ENCODE measurements around the gene ZNF888.
"Not testable (repeated sequence)": the region's sequence is repeated elsewhere in the genome, so short reads cannot be mapped to it uniquely, and the experiment has no call there.

- not testable (repeated sequence) for TF ChIP-seq CTCF (IDR thresholded peaks at IDR 0.05); POLR2A (IDR thresholded peaks at IDR 0.05; ENCODE audit: low read depth); POLR2AphosphoS5 (IDR thresholded peaks at IDR 0.05)
Observed at GRCh38 chr19:52944703-52945493, 21.7 kb upstream of the ZNF888 start.

Measured in esophagus muscularis mucosa (tissue), 3 donors.